MM.1S (cell line): ENCODE measurements around the gene ZSCAN23.

Experiments used
- CTCF ChIP-seq: fragments of 300-600 bp; sonication (generic); IDR thresholded peaks from 2 replicates; pipeline ENCODE4 v1.5.1; 2016; ENCODE audit warnings: antibody characterized with exemption, low read length, mixed read lengths
- EZH2 ChIP-seq: fragments of 300-600 bp; sonication (generic); optimal IDR thresholded peaks from 2 replicates; pipeline ENCODE3; 2017; ENCODE audit warnings: low read depth, mild to moderate bottlenecking, antibody characterized with exemption, low read length, mixed read lengths

- TF ChIP-seq CTCF (peak; percentile 50), EZH2 (no peak)
Observed at GRCh38 chr6:28383235-28384142, 59.8 kb downstream of the ZSCAN23 start.
